Amniotic epithelial cell (primary cell): Measurements from ENCODE around the gene CAMLG.
A peak's percentile ranks its signal among the peaks of the same experiment; 100 is the strongest.

Experiments
- DNase-seq: peaks from one replicate; pipeline ENCODE4 v3.0.0-alpha.2; 2010; ENCODE audit warnings: low read depth

Gene CAMLG

GRCh38 chr5:134784241-134784920, 46.0 kb downstream of the CAMLG start:
- DNase-seq, result peak; percentile 5

GRCh38 chr5:134784946-134785620, 46.7 kb downstream of the CAMLG start:
- peak; percentile 67 for DNase-seq

GRCh38 chr5:134787692-134788091, 49.3 kb downstream of the CAMLG start:
- no peak for DNase-seq

GRCh38 chr5:134791580-134791979, 53.2 kb downstream of the CAMLG start:
- no peak for DNase-seq

GRCh38 chr5:134792286-134792685, 53.9 kb downstream of the CAMLG start:
- DNase-seq, result no peak

GRCh38 chr5:134793111-134793510, 54.8 kb downstream of the CAMLG start:
- no peak for DNase-seq

GRCh38 chr5:134794082-134794481, 55.7 kb downstream of the CAMLG start:
- DNase-seq, result peak; percentile 84

GRCh38 chr5:134794819-134795218, 56.5 kb downstream of the CAMLG start:
- DNase-seq, result no peak

- DNase-seq, result no peak
Measured at GRCh38 chr5:134798468-134798867, 60.1 kb downstream of the CAMLG start.
